ENCODE data around the gene ABHD16B. TPM values are rescaled to one million over a fixed set of nuclear protein-coding genes. Genes with fewer than 3 reads are reported as not detected.
"Not testable (repeated sequence)": the region's sequence is repeated elsewhere in the genome, so short reads cannot be mapped to it uniquely, and the experiment has no call there.

ABHD16B gene
- total RNA-seq, 4 donors from 2014 or later, result not detected

DNA sequence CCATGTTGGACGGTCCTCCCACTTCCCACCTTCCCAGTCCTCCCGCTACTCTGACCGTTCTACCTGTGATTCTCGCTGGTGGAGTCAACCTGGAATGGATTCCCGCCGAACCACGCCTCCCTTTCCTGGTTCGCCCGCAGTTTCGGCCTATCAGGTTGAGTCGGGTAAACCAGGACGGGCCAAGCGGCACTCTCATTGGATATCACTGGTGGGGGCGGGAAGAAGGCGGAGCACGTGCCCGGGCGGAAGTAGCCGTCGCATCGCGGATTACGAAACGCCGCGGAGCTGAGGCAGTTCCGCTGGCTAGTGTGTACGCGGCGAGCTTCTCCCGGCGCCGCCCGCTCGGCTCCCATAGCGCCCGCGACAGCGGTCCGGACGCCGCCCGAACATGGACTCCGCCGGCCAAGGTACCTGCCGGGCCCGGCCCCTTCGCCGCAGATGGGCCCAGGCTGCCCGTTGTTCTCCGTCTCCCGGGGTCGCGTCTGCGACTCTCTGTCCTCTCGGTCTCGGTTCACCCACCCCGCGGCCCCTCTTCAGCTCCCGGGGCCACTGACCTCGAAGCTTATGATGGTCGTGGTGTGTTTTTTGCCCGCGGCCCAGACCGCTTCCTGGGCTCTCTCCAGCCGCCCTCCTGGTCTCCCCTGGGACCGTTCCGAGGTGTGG lies 3.8 kb downstream of the ABHD16B start, which contains the start of gene TPD52L2:
Gene TPD52L2, plus strand, starts transcription at position 293 of the 663 bp plus-strand sequence. Its CDS starts 96 bp downstream, at position 389.
- Histone ChIP-seq H3K9me3 (no peaks in the 10 kb centered on the region), H3K36me3 (peaks cover 0 to 16% of the 10 kb centered on the region in 2 donors), H3K27me3 (no peaks in the 10 kb centered on the region), H3K4me3 (peak within 1 kb of the TSS; percentile 86 to 99 (median 90)), H3K27ac (peak within 1 kb of the TSS; percentile 97 to 99 (median 98)), H3K4me1 (peaks cover 25 to 27% of the 10 kb centered on the region in 2 donors)
- ATAC-seq (peak; percentile 94 to 99), DNase-seq (peak; percentile 99)
- TF ChIP-seq, protein P1, sequence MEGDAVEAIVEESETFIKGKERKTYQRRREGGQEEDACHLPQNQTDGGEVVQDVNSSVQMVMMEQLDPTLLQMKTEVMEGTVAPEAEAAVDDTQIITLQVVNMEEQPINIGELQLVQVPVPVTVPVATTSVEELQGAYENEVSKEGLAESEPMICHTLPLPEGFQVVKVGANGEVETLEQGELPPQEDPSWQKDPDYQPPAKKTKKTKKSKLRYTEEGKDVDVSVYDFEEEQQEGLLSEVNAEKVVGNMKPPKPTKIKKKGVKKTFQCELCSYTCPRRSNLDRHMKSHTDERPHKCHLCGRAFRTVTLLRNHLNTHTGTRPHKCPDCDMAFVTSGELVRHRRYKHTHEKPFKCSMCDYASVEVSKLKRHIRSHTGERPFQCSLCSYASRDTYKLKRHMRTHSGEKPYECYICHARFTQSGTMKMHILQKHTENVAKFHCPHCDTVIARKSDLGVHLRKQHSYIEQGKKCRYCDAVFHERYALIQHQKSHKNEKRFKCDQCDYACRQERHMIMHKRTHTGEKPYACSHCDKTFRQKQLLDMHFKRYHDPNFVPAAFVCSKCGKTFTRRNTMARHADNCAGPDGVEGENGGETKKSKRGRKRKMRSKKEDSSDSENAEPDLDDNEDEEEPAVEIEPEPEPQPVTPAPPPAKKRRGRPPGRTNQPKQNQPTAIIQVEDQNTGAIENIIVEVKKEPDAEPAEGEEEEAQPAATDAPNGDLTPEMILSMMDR (IDR thresholded peaks at IDR 0.05 in 4 of 5, conservative IDR thresholded peaks at IDR 0.05 in 1 of 5), result no peak
- TF ChIP-seq POLR2A (IDR thresholded peaks at IDR 0.05), result peak; percentile 98 to 99
- intact Hi-C loops (cut with DNase I; ENCODE audit: low total_unique reads), result loop anchor here (1.0 to 10.0 kb wide), 6 partner anchors 29 to 240 kb away; partner anchors contain the start of genes GMEB2, RTEL1 and ZBTB46
- in situ Hi-C loops (cut with MboI; ENCODE audit: low sequenced_read_pairs in 4 of 4), result loop anchor here in 1 of 4 donors (10.0 kb wide), 1 partner anchor 80 kb away; no protein-coding TSS in a partner anchor

DNA sequence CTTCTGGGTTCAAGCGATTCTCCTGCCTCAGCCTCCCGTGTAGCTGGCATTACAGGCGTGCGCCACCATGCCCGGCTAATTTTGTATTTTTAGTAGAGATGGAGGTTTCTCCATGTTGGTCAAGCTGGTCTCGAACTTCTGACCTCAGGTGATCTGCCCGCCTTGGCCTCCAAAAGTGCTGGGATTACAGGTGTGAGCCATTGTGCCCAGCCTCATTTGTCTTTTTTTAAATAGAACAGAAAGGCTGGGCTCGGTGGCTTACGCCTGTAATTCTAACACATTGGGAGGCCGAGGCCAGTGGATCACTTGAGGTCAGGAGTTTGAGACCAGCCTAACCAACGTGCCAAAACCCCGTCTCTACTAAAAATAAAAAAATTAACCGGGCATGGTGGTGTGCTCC lies 5.7 kb downstream of the ABHD16B start:
- Histone ChIP-seq H3K36me3 (peaks cover 0 to 35% of the 10 kb centered on the region in 2 donors), H3K4me1 (peaks cover 25 to 27% of the 10 kb centered on the region in 2 donors)
- DNase-seq, H3K9me3 ChIP-seq, H3K27ac ChIP-seq, H3K27me3 ChIP-seq, ATAC-seq, H3K4me3 ChIP-seq: not testable (repeated sequence)
- in situ Hi-C loops (cut with MboI; ENCODE audit: low sequenced_read_pairs in 4 of 4), result loop anchor here in 1 of 4 donors (10.0 kb wide), 1 partner anchor 82 kb away; no protein-coding TSS in a partner anchor
- intact Hi-C loops (cut with DNase I; ENCODE audit: low total_unique reads), result loop anchor here (10.0 kb wide), 1 partner anchor 242 kb away; the partner anchor contains the start of gene GMEB2

DNA sequence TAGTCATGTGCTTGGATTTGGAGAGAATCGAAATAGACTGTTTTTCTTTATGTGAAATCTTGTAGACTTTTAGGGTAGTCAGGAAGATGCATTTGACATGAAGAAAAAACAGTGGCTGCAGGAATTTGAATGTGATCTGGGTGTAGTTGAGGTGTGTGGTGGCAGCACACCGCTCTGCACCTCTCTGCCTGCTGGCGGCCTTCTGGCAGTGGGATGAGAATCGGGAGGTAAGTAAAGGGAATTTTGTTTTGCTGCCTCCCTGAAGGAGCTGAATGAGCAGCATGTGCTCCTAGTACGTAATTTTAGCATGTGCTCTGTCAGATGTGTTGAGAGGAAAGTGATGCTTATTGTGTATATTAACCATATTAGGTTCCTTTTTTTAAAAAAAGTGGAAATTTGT lies 7.0 kb downstream of the ABHD16B start:
- Histone ChIP-seq H3K27ac (no peak overlapping the region), H3K36me3 (peaks cover 0 to 43% of the 10 kb centered on the region in 2 donors), H3K4me3 (no peak overlapping the region), H3K9me3 (no peaks in the 10 kb centered on the region), H3K27me3 (no peaks in the 10 kb centered on the region), H3K4me1 (peaks cover 23 to 25% of the 10 kb centered on the region in 2 donors)
- intact Hi-C loops (cut with DNase I; ENCODE audit: low total_unique reads) (loop anchor here (10.0 kb wide), 1 partner anchor 243 kb away; the partner anchor contains the start of gene GMEB2), in situ Hi-C loops (cut with MboI; ENCODE audit: low sequenced_read_pairs in 4 of 4) (loop anchor here in 1 of 4 donors (10.0 kb wide), 1 partner anchor 83 kb away; no protein-coding TSS in a partner anchor)
- TF ChIP-seq, protein P1 (IDR thresholded peaks at IDR 0.05 in 4 of 5, conservative IDR thresholded peaks at IDR 0.05 in 1 of 5), result no peak
- no peak for TF ChIP-seq POLR2A (IDR thresholded peaks at IDR 0.05)
- DNase-seq (no peak), ATAC-seq (no peak)

DNA sequence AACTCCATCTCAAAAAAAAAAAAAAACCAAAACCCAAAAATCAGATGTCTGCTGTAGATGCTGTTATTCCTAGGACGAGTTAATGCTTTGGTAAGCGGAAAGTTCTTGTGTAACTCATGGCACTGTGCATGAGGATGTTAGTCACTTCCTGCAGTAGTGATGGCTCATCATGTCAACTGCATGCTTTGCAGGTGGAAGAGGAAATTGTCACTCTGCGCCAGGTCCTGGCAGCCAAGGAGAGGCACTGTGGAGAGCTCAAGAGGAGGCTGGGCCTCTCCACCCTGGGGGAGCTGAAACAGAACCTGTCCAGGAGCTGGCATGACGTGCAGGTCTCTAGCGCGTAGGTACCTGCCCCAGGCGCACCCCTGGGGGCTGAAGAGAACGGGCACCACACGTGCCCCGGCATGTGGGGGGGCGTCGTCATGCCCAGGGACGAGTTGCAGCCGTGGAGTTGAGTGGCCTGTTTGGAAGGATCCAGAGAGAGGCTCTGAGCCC lies 12.2 kb downstream of the ABHD16B start:
- in situ Hi-C loops (cut with MboI; ENCODE audit: low sequenced_read_pairs in 4 of 4) (no loop called here), intact Hi-C loops (cut with DNase I; ENCODE audit: low total_unique reads) (no loop called here)
- TF ChIP-seq, protein P1 (IDR thresholded peaks at IDR 0.05 in 4 of 5, conservative IDR thresholded peaks at IDR 0.05 in 1 of 5), result no peak
- TF ChIP-seq POLR2A (IDR thresholded peaks at IDR 0.05), result no peak
- peaks cover 0 to 78% of the 10 kb centered on the region in 2 donors for H3K36me3 ChIP-seq
- no peaks in the 10 kb centered on the region for H3K27me3 ChIP-seq
- H3K4me3 ChIP-seq, result no peak overlapping the region
- peak in 1 of 2 donors; percentile 48 for DNase-seq
- H3K4me1 ChIP-seq, result peaks cover 10 to 12% of the 10 kb centered on the region in 2 donors
- peak overlapping the region; percentile 45 to 61 (median 52) for H3K27ac ChIP-seq
- no peaks in the 10 kb centered on the region for H3K9me3 ChIP-seq
- peak in 1 of 2 donors; percentile 57 for ATAC-seq

DNA sequence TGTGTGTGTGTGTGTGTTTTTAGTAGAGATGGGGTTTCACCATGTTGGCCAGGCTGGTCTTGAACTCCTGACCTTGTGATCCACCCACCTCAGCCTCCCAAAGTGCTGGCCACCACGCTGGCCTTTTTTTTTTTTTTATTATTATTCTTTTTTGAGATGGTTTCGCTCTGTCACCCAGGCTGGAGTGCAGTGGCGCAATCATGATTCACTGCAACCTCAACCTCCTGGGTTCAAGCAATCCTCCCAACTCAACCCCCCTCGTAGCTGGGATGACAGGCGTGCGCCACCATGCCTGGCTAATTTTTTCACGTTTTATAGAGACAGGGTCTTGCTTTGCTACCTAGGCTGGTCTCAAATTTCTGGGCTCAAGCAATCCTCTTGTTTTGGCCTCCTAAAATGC lies 12.9 kb downstream of the ABHD16B start:
- in situ Hi-C loops (cut with MboI; ENCODE audit: low sequenced_read_pairs in 4 of 4); ATAC-seq; intact Hi-C loops (cut with DNase I; ENCODE audit: low total_unique reads); H3K27me3 ChIP-seq; DNase-seq; H3K4me3 ChIP-seq; H3K9me3 ChIP-seq: not testable (repeated sequence)
- Histone ChIP-seq H3K4me1 (peaks cover 17 to 19% of the 10 kb centered on the region in 2 donors), H3K36me3 (peaks cover 0 to 71% of the 10 kb centered on the region in 2 donors), H3K27ac (peak overlapping the region in 2 of 4 donors; percentile 43 to 50)
